Measurements from ENCODE around the gene APBA3. TPM values are rescaled to one million over a fixed set of nuclear protein-coding genes. Genes with fewer than 3 reads are reported as not detected.

Gene APBA3
- total and polyA plus RNA-seq, 2 donors from 2014 or later: 17.1 to 27.5 TPM

DNA sequence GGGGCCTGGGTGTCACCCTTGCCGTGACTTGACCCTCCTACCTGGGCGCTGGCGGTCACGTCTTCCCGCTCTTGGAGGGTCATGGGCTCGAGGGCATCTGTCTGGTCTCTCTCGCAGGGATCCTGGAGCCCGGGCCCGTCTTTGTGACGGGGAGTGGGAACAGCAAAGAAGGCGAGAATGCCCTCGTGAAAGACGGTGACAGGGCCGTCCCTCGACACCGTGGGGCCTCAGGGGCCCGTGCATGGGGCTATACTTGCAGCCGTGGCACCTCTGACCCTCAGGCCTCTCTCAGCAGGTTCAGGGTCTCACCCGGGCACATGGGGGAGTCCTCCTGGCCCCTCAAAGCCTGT is 45.6 kb upstream of the APBA3 start:
- DNase-seq (no peak), FAIRE-seq (no peak)
- Histone ChIP-seq H3K9me3 (ENCODE audit: control insufficient read depth in 2 of 3, insufficient read depth in 1 of 3, low read length in 3 of 3) (no peaks in the 10 kb centered on the region), H3K36me3 (ENCODE audit: control insufficient read depth in 2 of 3, insufficient read depth in 3 of 3, low read length in 3 of 3) (no peaks in the 10 kb centered on the region), H3K4me1 (ENCODE audit: control insufficient read depth in 2 of 3, insufficient read depth in 2 of 3, low read depth in 1 of 3, low read length in 3 of 3) (peaks cover 0 to 10% (median 0%) of the 10 kb centered on the region in 3 donors), H3K4me3 (ENCODE audit: low read length in 3 of 3) (no peak overlapping the region), H3K27ac (ENCODE audit: low read depth in 2 of 2, low read length in 2 of 2) (no peak overlapping the region), H3K27me3 (ENCODE audit: control insufficient read depth, insufficient read depth, low read length) (no peaks in the 10 kb centered on the region), H3K9ac (ENCODE audit: low read length in 3 of 3) (no peak overlapping the region)
- intact Hi-C loops (cut with DNase I): no loop called here
- no peak for TF ChIP-seq CTCF (IDR thresholded peaks at IDR 0.05; ENCODE audit: borderline replicate concordance, extremely low read depth, insufficient read depth)

- H3K9ac ChIP-seq (ENCODE audit: low read length in 3 of 3): no peak overlapping the region
- peaks cover 0 to 12% (median 0%) of the 10 kb centered on the region in 3 donors for H3K4me1 ChIP-seq (ENCODE audit: control insufficient read depth in 2 of 3, insufficient read depth in 2 of 3, low read depth in 1 of 3, low read length in 3 of 3)
- peaks cover 4% of the 10 kb centered on the region for H3K27me3 ChIP-seq (ENCODE audit: control insufficient read depth, insufficient read depth, low read length)
- no peak for FAIRE-seq
- H3K27ac ChIP-seq (ENCODE audit: low read depth in 2 of 2, low read length in 2 of 2): no peak overlapping the region
- no peak for TF ChIP-seq CTCF (IDR thresholded peaks at IDR 0.05; ENCODE audit: borderline replicate concordance, extremely low read depth, insufficient read depth)
- intact Hi-C loops (cut with DNase I): no loop called here
- H3K36me3 ChIP-seq (ENCODE audit: control insufficient read depth in 2 of 3, insufficient read depth in 3 of 3, low read length in 3 of 3): no peaks in the 10 kb centered on the region
- H3K9me3 ChIP-seq (ENCODE audit: control insufficient read depth in 2 of 3, insufficient read depth in 1 of 3, low read length in 3 of 3): no peaks in the 10 kb centered on the region
- H3K4me3 ChIP-seq (ENCODE audit: low read length in 3 of 3): no peak overlapping the region
- DNase-seq: no peak
Measured at GRCh38 chr19:3805859-3806258, 44.4 kb upstream of the APBA3 start.

DNA sequence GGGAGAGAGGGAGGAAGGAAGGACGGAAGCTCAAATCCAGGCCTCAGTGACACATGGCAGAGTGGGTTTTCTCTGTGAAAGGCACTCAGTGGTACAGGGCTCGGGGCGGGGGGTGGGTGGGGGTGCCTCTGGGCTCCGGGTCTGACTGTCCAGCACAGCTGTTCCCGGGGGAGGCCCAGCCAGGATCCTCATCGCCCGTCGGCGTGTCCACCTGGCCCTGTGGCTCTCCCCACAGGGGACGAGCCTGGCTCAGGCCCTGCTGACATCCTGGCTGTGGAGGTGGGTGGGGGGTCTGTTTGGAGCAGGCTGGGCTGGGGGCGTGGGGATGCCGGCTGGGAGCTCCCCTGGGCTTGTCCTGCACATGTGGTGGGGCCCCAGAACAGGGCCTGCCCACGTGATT is 42.9 kb upstream of the APBA3 start:
- FAIRE-seq: no peak
- Histone ChIP-seq H3K9me3 (ENCODE audit: control insufficient read depth in 2 of 3, insufficient read depth in 1 of 3, low read length in 3 of 3) (no peaks in the 10 kb centered on the region), H3K27ac (ENCODE audit: low read depth in 2 of 2, low read length in 2 of 2) (no peak overlapping the region), H3K36me3 (ENCODE audit: control insufficient read depth in 2 of 3, insufficient read depth in 3 of 3, low read length in 3 of 3) (no peaks in the 10 kb centered on the region), H3K27me3 (ENCODE audit: control insufficient read depth, insufficient read depth, low read length) (peaks cover 4% of the 10 kb centered on the region), H3K9ac (ENCODE audit: low read length in 3 of 3) (no peak overlapping the region), H3K4me1 (ENCODE audit: control insufficient read depth in 2 of 3, insufficient read depth in 2 of 3, low read depth in 1 of 3, low read length in 3 of 3) (peaks cover 0 to 11% (median 0%) of the 10 kb centered on the region in 3 donors), H3K4me3 (ENCODE audit: low read length in 3 of 3) (no peak overlapping the region)
- DNase-seq: no peak
- no peak for TF ChIP-seq CTCF (IDR thresholded peaks at IDR 0.05; ENCODE audit: borderline replicate concordance, extremely low read depth, insufficient read depth)
- intact Hi-C loops (cut with DNase I): no loop called here

GRCh38 chr19:3803986-3804385 is 42.5 kb upstream of the APBA3 start:
- H3K27me3 ChIP-seq (ENCODE audit: control insufficient read depth, insufficient read depth, low read length): peaks cover 4% of the 10 kb centered on the region
- H3K4me3 ChIP-seq (ENCODE audit: low read length in 3 of 3): no peak overlapping the region
- intact Hi-C loops (cut with DNase I): no loop called here
- H3K9ac ChIP-seq (ENCODE audit: low read length in 3 of 3): no peak overlapping the region
- no peaks in the 10 kb centered on the region for H3K36me3 ChIP-seq (ENCODE audit: control insufficient read depth in 2 of 3, insufficient read depth in 3 of 3, low read length in 3 of 3)
- no peaks in the 10 kb centered on the region for H3K9me3 ChIP-seq (ENCODE audit: control insufficient read depth in 2 of 3, insufficient read depth in 1 of 3, low read length in 3 of 3)
- no peak for FAIRE-seq
- no peak overlapping the region for H3K27ac ChIP-seq (ENCODE audit: low read depth in 2 of 2, low read length in 2 of 2)
- H3K4me1 ChIP-seq (ENCODE audit: control insufficient read depth in 2 of 3, insufficient read depth in 2 of 3, low read depth in 1 of 3, low read length in 3 of 3): peaks cover 0 to 11% (median 0%) of the 10 kb centered on the region in 3 donors
- DNase-seq: no peak
- TF ChIP-seq CTCF (IDR thresholded peaks at IDR 0.05; ENCODE audit: borderline replicate concordance, extremely low read depth, insufficient read depth): no peak
